SU-DHL-6 (cell line): ENCODE results near the gene RAI1.

Source experiments
- H2AFZ ChIP-seq: fragments of 200-600 bp; sonication (generic); 2 replicates; pipeline ENCODE4 v1.6.1; 2014; ENCODE audit warnings: low read depth, mild to moderate bottlenecking, moderate library complexity, mixed read lengths, antibody characterized with exemption, low read length; ENCODE audit not compliant: severe bottlenecking
- H3F3A ChIP-seq: fragments of 200-600 bp; shearing (Covaris generic); 2 replicates; pipeline ENCODE4 v1.6.0; 2016; ENCODE audit warnings: antibody characterized with exemption, mild to moderate bottlenecking; ENCODE audit not compliant: insufficient read depth
- H3K27ac ChIP-seq: fragments of 200-600 bp; sonication (generic); 2 replicates; pipeline ENCODE4 v1.5.1; 2016; ENCODE audit warnings: low read depth, mild to moderate bottlenecking, low read length, moderate library complexity, mixed read lengths
- H3K27me3 ChIP-seq: fragments of 200-600 bp; sonication (generic), shearing (Covaris generic); 2 replicates; pipeline ENCODE4 v1.6.0; 2014; ENCODE audit warnings: mild to moderate bottlenecking, low read length
- H3K36me3 ChIP-seq: fragments of 200-600 bp; sonication (generic); 2 replicates; pipeline ENCODE4 v1.6.1; 2014; ENCODE audit warnings: mild to moderate bottlenecking, low read length, mixed read lengths
- H3K4me2 ChIP-seq: fragments of 300-600, 200-600 bp; shearing (Covaris generic), sonication (generic); 2 replicates; pipeline ENCODE4 v1.6.0; 2014; ENCODE audit warnings: low read length, low read depth, mild to moderate bottlenecking; ENCODE audit not compliant: poor library complexity, severe bottlenecking
- H3K4me3 ChIP-seq: fragments of 200-600 bp; sonication (generic); 2 replicates; pipeline ENCODE4 v1.5.1; 2014; ENCODE audit warnings: antibody characterized with exemption, low read length, mild to moderate bottlenecking, mixed read lengths; ENCODE audit not compliant: insufficient read depth, poor library complexity, severe bottlenecking
- H3K79me2 ChIP-seq: fragments of 200-600 bp; sonication (generic); 2 replicates; pipeline ENCODE4 v1.6.1; 2014; ENCODE audit warnings: mild to moderate bottlenecking, low read length, moderate library complexity; ENCODE audit not compliant: insufficient read depth
- H3K9ac ChIP-seq: fragments of 200-600 bp; sonication (generic); 2 replicates; pipeline ENCODE4 v1.7.0; 2014; ENCODE audit warnings: mild to moderate bottlenecking, low read length
- H3K9me2 ChIP-seq: fragments of 200-600 bp; sonication (generic); replicated peaks from 2 replicates; pipeline ENCODE4 v1.6.1; 2014; ENCODE audit warnings: low read length; ENCODE audit not compliant: insufficient read depth
- H3K9me3 ChIP-seq: fragments of 200-600 bp; sonication (generic); 2 replicates; pipeline ENCODE4 v1.6.1; 2014; ENCODE audit warnings: low read length, mixed read lengths; ENCODE audit not compliant: insufficient read depth
- H4K20me1 ChIP-seq: fragments of 200-600 bp; sonication (generic); 2 replicates; pipeline ENCODE4 v1.6.1; 2014; ENCODE audit warnings: low read depth, mild to moderate bottlenecking, antibody characterized with exemption, low read length, moderate library complexity, mixed read lengths
- CTCF ChIP-seq: fragments of 200-600 bp; sonication (generic); IDR thresholded peaks from one replicate; pipeline ENCODE4 v1.5.1; 2017; ENCODE audit warnings: antibody characterized with exemption, mild to moderate bottlenecking, low read length, moderate library complexity; ENCODE audit not compliant: insufficient read depth, poor library complexity, severe bottlenecking
- EZH2phosphoT487 ChIP-seq: fragments of 200-600 bp; sonication (generic), shearing (Covaris generic); conservative IDR thresholded peaks from 2 replicates; pipeline ENCODE4 v1.6.1; 2018; ENCODE audit warnings: mild to moderate bottlenecking, antibody characterized with exemption, low read length, moderate library complexity, mixed read lengths

RAI1 gene

DNA sequence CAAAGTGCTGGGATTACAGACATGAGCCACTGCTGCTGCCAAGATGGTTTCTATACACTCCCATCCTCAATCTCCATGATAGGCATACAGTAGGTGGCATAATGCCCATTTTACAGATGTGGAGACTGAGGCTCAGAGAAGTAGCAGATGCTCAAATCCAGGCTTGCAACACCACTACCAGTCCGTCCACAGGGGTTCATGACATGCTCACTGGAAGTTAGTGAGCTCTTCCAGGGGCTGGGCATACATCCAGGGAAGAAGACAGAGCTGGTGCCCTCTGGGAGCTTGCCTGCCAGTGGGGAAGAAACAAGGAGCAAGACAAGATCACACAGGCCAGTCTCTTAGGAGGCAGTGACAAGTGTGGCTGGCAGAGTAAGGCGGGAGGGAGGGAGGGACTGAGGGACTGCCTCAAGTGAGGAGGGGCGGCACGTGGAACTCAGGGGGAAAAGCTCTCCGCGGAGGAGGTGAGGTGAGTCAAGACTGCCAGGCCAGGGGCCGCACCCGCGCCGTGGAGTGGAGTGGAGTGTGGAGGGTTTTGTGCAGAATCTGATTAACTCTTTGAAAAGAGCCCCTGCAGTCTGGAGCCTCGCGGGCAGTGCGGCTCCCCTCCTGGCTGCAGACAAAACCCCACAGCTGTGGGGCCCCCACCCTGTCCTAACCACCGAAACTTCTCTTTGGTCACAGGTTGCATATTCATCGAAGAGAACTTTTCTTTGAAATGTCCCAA lies 127.6 kb downstream of the RAI1 start:
- no peaks in the 10 kb centered on the region for H4K20me1 ChIP-seq
- H3K27ac ChIP-seq: no peak overlapping the region
- H3K36me3 ChIP-seq: no peaks in the 10 kb centered on the region
- no peaks in the 10 kb centered on the region for H3F3A ChIP-seq
- no peak overlapping the region for H3K4me2 ChIP-seq
- TF ChIP-seq CTCF (no peak), EZH2phosphoT487 (no peak)
- H3K79me2 ChIP-seq: no peaks in the 10 kb centered on the region
- no peaks in the 10 kb centered on the region for H3K9me3 ChIP-seq
- no peak overlapping the region for H3K4me3 ChIP-seq
- H3K27me3 ChIP-seq: no peaks in the 10 kb centered on the region
- H3K9me2 ChIP-seq: no peaks in the 10 kb centered on the region
- H3K9ac ChIP-seq: no peak overlapping the region
- H2AFZ ChIP-seq: no peak overlapping the region

DNA sequence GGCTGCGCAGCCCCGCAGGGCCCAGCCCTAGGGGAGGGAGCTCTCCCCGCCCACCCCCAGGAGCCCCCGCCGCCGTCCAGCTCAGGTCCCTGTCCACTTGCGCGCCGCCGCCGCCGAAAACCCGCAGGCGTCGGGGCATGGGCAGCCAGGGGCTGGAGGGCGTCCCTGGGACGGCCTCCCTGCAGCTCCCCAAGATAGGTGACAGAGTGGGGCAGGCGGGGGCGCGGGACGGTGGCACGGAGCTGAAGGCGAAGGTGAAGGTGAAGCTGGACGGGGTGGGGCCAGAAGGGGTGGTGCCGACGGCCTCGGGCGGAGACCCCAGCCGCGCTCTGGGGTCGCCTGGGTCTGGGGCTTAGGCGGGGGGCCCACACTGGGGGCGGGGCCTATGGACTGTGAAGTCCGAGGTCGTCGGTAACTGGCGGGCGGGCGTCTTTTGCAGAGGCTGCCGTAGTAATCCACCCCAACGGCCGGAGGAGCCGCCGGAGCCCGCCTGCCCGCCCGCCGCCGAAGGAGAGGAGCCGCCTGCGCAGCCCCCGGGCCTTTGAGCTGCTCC lies 128.3 kb downstream of the RAI1 start:
- Histone ChIP-seq H2AFZ (no peak overlapping the region), H3K4me3 (no peak overlapping the region), H3K9me3 (no peaks in the 10 kb centered on the region), H3F3A (no peaks in the 10 kb centered on the region), H4K20me1 (no peaks in the 10 kb centered on the region), H3K9me2 (no peaks in the 10 kb centered on the region), H3K27me3 (no peaks in the 10 kb centered on the region), H3K4me2 (no peak overlapping the region), H3K9ac (no peak overlapping the region), H3K79me2 (no peaks in the 10 kb centered on the region), H3K36me3 (no peaks in the 10 kb centered on the region), H3K27ac (no peak overlapping the region)
- TF ChIP-seq EZH2phosphoT487 (no peak), CTCF (no peak)

DNA sequence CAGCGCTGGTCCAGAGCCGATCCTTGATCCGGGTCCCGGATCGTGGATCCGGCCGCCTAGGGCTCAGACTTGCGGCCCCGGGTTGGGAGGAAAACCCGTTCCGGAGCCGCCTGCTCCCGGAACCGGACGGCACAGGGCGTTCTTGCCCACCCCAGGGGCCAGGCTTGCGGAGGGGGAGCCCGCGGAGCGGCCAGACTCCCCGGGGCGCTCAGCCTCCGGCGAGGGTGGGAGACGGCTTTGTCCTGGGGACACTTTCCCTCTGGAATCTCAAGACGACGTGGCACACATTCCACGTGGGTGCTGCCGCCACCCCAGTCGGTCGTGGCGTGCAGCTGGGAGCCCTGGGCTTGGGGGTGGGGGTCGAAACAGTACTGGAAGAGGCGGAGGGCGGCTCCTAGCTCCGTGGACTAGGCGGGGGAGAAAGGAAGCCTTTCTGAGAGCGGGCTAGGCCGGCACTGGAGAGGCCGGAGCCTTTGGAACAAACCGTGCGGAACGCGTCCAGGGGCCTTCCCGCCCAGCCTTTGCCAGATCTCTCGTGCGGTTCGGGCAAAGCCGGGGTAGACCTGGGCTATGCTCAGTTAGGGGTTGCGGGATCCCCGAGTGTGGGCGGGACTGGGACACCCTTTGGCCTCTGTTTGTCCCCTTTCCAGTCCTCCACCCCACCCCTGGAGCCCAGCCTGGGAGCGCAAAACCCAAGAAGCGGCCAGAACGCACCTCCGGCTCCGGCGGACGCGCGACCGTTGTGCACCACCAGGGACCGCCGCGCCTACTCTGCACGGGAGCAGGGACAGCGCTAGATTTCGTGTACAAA lies 129.0 kb downstream of the RAI1 start:
- Histone ChIP-seq H3F3A (no peaks in the 10 kb centered on the region), H3K4me2 (no peak overlapping the region), H3K4me3 (no peak overlapping the region), H3K9me3 (no peaks in the 10 kb centered on the region), H4K20me1 (no peaks in the 10 kb centered on the region), H3K79me2 (no peaks in the 10 kb centered on the region), H3K9ac (no peak overlapping the region), H3K36me3 (no peaks in the 10 kb centered on the region), H3K27me3 (no peaks in the 10 kb centered on the region), H3K9me2 (no peaks in the 10 kb centered on the region), H2AFZ (no peak overlapping the region), H3K27ac (no peak overlapping the region)
- TF ChIP-seq CTCF (no peak), EZH2phosphoT487 (no peak)
